Left renal pelvis (tissue), 4 donors: ENCODE measurements around the gene ZNRF1. TPM values are rescaled to one million over a fixed set of nuclear protein-coding genes. Genes with fewer than 3 reads are reported as not detected.

Experiments
- DNase-seq, 4 donors: peaks; one replicate each; pipeline ENCODE4 v3.0.0-alpha.2; 2013; ENCODE audit warnings: low read depth in 4 of 4, low spot score in 3 of 4
- polyA plus RNA-seq, 4 donors: library from polyadenylated mRNA; unstranded; fragments of 120-200 nt; gene quantifications; one replicate each; pipeline ENCODE4 v1.2.1, GENCODE V29; 2013; ENCODE audit not compliant: insufficient read length in 4 of 4

ZNRF1 gene
- polyA plus RNA-seq, 4 donors, result 31.8 to 43.9 (median 35.1) TPM

- DNase-seq, result no peak
These were observed 139.8 kb downstream of the ZNRF1 start for GRCh38 chr16:75138636-75139035.

DNA sequence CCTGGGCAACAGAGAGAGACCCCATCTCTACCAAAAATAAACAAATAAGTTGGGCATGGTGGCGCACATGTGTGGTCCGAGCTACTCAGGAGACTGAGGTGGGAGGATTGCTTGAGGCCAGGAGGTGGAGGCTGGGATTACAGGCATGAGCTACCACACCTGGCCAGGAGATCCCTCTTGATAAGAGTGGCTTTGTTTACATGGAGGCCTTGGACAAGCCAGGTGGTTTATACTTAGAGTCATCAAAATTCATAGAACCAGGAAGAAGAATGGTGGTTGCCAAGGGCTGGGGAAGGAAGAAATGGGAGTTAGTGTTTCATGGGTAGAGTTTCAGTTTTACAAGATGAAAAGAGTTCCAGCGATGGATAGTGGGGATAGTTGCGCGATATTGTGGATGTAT, 140.7 kb downstream of the ZNRF1 start:
- no peak for DNase-seq

DNA sequence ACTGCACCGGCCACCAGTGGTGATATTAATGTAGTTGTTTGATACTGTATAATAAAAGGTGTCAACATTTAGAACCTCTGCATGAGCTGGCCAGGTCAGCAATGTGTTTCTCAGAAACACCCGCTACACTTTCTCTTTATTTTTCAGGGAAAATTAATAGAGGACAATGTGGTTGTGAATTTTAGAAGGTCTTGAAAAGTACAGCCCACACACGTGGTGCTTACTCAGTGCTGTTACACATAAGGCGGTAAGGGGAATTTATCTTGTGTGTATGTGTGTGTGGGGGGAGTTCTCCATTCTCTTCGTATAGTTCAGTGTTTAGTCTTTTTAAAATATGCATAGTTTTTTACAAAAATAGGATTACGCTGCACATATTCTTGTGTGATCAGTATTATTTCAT, 145.1 kb downstream of the ZNRF1 start:
- no peak for DNase-seq

DNA sequence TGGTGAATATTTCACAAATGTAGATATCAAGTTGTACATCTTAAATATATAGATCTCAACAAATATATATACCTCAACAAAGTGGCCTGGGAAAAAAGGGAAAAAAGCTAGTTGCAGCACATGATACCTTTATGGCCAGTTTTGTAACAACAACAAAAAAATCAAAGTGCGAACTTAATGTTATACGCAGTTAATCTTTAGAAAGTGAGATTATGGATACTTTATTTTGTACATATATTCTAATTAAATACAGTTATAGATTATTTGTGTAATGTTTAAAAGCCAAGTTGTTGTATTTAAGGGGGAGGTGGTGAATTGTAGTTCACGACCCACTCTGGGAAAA, 149.1 kb downstream of the ZNRF1 start:
- DNase-seq, result no peak

- peak; percentile 81 to 87 (median 84) for DNase-seq
These were observed 149.7 kb downstream of the ZNRF1 start, which contains the start of gene ZFP1 for GRCh38 chr16:75148311-75149195. Gene ZFP1 (plus strand): TSS chr16:75148524. CDS start chr16:75152952, 4,428 bp downstream.

DNA sequence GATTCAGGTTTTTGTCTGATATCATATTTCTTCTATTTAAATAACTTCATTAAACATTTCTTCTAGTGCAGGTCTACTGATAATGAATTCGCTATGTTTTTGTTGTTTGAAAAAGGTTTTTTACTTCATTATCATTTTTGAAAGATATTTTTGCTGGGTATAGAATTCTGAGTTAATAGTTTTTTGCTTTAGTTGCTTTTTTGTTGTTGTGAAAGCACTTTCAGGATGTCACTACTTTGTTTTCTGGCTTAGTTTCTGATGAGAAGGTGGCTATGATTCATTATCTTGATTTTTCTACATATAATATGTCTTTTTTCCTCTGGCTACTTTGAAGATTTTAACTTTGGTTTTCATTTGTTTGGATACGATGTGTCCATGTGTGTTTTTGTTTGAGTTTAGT, 153.0 kb downstream of the ZNRF1 start:
- DNase-seq, result no peak

DNA sequence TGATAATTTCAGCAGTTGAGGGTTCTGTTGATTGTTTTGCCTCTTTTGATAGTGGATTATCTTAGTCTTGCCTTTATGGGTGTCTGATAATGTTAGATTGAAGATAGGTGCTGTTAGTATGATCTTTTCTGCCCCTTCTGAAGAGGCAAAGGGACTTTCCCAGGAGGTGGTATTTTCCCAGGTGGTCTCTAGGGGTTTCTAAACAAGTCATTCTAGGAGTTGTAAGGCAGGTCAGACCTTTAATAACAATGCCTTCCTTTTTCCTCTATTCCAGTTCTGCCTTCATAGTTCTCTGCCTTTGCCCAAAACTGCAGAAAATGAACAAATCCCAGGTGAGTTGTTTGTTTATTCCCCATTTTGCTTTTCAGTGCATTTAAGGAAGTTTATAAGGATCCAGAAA, 153.8 kb downstream of the ZNRF1 start:
- DNase-seq, result no peak

- no peak for DNase-seq
These were observed 161.6 kb downstream of the ZNRF1 start for GRCh38 chr16:75160386-75160785.

Other genes with a start within 250 kb of the ZNRF1 start
- 1 to 10 TPM in 3 of 4 donors, under 1 TPM in 1; 0.15 to 5.9 (median 4.1) TPM for gene FA2H, start 224.2 kb upstream of the ZNRF1 start, polyA plus RNA-seq
- 100 to 1,000 TPM in 1 of 4 donors, 10 to 100 TPM in 3; 63.1 to 121 (median 84.6) TPM for gene WDR59, start 13.9 kb upstream of the ZNRF1 start, polyA plus RNA-seq
- 1 to 10 TPM; 1.0 to 7.5 (median 5.3) TPM for gene LDHD, start 117.8 kb downstream of the ZNRF1 start, polyA plus RNA-seq
- 10 to 100 TPM; 21.4 to 33.9 (median 28.3) TPM for gene ZFP1, start 149.5 kb downstream of the ZNRF1 start, polyA plus RNA-seq
- gene CTRB2, start 208.1 kb downstream of the ZNRF1 start, polyA plus RNA-seq, result under 1 TPM in 1 of 4 donors, not detected in 3; 0.09 TPM
- under 1 TPM in 2 of 4 donors, not detected in 2; 0.11 to 0.15 TPM for gene CTRB1, start 220.0 kb downstream of the ZNRF1 start, polyA plus RNA-seq